ENCODE measurements around the gene METTL25B.

GRCh38 chr1:156704930-156705320 lies 23.3 kb upstream of the METTL25B start:
- TF ChIP-seq CTCF (IDR thresholded peaks at IDR 0.05; ENCODE audit: insufficient read depth, low read length, poor library complexity, severe bottlenecking) (no peak), EZH2phosphoT487 (conservative IDR thresholded peaks at IDR 0.05; ENCODE audit: low read length) (no peak)

All from SU-DHL-6 (cell line).